NCI-H526 (cell line): Measurements from ENCODE around the gene POLN.
"Not testable (repeated sequence)": the region's sequence is repeated elsewhere in the genome, so short reads cannot be mapped to it uniquely, and the experiment has no call there.

ENCODE experiments used
- DNase-seq, 2 experiments: peaks; one replicate each; lab custom pipeline; 2025; lab: John Stamatoyannopoulos, UW

The POLN gene

DNA sequence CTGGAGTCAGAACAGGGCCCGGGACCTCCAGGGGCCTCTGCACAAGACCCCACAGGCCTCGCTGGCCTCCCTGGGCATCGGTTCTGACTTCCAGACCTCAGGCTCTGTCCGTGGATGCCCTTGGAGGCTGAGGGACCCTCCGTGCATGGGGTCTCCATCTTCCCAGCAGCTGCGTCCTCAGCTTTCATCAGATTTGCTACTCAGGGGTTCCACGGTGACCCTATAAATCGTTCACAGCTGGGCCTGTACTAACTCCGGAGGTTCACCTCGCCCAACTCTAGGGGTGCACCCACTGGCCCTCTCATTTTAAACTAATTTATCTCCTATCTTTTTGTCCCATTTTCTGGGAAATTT lies 33.1 kb upstream of the POLN start:
- DNase-seq = not testable (repeated sequence)

DNA sequence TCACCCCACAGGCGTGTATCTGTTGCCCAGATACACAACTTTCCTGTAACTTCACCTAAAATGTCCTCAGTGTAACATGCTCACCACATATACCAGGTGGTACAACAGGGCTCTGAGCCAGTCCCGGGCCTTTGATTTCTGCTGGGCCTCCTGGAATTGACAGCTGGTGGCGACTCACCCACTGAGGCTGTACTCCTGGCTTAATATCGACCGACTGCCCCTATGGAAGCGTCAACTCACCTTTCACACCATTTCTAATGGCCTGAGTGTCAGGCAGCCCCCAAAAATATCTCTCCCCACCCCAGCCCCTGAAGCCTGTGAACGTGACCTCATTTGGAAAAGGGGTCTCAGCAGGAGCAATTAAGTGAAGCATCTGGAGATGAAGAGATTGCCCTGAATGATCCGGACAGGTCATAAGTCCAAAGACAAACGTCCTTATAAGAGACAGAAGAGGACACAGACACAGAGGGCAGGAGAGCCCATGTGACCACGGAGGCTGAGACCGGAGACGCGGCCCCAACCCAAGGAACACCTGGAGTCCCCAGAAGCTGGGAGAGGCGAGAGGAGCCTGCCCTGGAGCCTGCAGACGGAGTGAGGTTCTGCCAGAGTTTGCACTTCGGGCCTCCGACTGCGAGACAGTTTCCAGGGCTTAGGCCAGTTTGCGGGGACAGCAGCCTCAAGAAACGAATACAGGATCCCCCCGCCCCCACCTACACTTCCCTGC lies 32.6 kb upstream of the POLN start:
- no peak for DNase-seq

DNA sequence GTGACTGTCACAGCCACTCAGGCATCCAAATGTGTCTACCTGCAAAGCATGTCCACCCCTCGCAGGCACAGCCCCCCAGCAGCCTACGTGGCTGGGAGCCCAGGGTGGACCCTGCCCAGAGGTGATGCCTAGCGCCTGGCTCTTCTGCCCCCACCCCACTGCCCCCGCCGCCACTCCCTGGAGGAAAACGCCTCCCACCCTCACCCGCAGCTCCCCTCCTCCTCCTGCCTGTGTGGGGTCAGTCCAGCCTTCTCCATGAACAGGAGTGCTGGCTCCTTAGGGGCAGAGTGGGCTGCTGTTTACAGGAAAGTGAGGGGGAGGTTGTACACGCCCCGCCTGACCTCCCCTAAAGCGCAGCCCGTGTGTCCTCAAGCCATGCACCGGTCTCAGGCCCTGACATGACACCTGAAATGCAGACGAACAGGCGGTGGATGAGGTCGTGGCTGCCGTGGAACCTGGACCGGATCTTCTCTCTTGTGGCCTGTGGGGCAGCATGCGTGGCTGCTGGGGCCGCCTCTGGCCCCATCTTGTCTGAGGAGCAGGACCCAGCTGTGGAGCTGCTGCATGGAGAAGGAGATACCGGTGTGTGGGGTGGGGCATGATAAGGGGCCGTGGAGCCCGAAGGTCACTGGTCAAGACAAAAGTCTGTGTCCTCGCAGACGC lies 31.9 kb upstream of the POLN start:
- DNase-seq = no peak

DNA sequence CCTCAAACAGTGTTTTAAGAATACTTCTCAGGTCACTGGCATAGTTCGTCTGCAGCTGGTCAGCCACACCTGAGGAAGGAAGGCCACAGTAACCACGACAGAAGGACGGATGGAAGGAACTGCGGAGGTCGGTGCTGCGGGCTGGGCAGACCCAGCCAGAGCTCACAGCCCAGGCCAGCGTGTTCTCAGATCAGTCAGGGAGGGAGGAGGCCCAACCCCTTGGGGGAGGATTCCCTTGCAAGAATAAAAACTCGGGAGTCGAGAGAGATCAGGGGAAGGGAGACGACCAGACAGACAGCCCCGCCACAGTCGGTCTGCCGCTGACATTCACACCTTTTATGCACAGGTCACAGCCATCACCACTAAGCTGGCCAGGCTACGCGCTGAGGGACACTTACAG lies 31.3 kb upstream of the POLN start:
- DNase-seq = no peak

DNA sequence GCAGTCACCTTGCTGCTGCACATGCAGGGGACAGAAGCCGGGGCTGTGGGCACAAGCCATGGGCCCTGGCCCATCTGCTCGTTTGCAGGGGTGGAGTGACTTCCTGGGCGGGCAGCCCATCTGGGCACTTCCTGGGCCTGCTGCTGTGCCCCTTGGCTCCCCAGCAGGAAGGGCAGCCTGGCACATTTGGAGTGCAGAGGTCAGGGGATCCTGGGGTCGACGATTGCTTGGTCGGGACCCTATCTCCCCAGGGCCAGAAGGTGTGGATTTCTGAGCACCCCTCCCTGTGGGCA lies 30.9 kb upstream of the POLN start:
- DNase-seq = no peak

DNA sequence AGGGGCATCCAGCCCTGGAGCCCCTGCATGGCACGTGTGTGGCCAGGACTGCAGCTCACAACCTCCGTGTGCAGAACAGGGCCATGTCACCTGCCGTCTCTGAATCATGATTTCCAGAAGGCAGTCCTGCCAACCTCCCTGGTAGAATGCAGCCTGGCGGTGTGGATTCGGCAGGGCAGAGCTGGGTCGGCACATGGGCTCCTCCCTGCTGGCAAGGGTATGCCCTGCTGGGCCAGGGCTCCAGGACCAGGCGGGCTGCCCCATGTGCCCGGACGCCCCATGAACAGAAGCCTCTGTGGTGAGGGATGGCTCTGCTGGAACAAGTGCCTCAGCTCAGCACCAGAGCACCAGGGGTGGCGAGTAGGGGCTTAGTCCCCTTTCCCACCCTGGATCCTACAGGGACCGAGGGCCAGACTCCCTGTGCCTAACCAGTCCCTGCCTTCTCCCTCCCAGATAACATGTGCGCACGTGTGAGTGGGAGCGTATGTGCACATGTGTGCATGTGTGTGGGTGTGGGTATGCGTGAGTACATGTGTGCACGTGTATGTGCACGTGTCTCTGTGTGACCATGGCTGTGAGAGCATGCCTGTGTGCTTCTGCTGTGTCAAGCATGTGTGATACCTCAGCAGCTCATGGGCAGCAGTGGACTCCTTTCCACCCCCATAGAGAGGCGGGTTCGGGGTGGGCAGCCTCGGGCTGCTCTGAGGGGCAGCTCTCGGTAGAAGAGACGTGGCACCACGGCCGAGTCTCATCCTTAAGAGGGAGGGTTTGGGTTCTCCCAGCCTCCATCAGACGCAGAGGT lies 30.3 kb upstream of the POLN start:
- no peak for DNase-seq

DNA sequence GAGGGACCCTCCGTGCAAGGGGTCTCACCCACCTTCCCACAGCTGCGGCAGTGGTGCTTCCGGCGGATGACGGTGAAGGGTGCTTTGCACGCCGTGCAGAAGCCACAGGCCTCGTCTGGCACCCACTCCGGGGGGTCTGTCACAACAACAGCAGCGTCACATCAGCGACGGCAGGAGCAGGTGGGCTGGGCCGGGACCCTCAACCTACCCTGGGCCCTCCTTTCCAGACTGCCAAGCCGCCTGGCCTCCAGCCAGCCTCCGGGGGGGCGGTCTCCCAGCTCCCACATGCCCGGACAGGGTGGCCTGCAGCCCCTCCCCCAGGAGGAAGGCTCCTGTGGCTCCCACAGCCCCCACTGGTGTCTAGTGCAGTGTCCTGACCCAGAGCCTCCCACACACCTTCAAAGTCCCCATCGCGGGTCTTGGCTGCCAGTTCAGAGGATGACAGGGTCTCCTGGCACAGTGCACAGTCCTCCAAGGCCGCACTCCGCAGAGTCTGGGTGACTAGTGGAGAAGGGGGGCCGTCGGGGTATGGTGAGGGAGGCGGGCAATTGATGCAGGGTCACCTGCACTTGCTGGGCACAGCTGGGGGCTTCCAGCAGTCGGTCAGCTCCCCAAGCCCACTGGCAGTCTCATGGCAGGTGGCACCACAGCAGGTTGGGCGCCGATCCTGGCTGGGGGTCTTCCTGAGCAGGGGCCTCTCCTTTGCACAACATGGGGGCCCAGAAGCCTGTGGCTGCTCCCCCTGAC lies 29.5 kb upstream of the POLN start:
- DNase-seq = no peak

DNA sequence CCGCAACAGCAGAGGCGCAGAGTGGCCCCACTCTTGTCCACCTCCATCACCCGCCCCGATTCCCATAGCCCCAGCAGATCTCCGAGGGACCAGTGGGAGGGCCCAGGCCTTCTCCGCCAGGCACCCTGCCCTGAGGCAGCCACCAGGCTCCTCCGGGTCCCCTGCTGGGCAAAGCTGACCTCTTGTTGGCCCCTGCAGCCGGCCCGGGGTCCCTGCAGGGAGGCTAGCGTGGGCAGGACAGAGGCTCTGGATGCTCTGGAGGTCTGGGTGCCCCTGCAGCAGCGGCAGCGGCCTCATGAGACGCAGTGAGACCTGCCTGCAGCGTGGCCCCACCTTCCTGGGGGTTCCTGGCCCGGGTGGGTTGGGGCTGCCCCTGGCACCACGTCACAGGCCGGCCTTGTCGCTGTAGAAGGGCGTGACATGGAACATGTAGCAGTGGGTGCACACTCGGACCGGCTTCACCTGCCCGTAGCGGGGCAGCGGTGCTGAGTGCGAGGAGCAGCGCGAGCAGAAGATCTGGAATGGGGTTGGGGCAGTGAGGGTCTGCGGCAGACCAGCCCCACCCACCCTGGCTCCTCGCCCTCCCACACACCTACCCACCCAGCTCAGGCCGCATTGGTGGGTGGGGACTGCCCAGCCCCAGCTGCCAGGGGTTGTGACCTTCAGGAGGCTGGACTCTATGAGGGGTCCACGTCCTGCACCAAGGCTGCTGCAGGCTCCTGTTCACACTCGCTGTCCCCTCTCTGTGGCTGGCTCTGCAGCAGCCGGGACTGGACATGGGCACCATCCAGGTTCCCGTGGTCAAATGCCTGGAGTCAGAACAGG lies 28.6 kb upstream of the POLN start:
- no peak for DNase-seq

DNA sequence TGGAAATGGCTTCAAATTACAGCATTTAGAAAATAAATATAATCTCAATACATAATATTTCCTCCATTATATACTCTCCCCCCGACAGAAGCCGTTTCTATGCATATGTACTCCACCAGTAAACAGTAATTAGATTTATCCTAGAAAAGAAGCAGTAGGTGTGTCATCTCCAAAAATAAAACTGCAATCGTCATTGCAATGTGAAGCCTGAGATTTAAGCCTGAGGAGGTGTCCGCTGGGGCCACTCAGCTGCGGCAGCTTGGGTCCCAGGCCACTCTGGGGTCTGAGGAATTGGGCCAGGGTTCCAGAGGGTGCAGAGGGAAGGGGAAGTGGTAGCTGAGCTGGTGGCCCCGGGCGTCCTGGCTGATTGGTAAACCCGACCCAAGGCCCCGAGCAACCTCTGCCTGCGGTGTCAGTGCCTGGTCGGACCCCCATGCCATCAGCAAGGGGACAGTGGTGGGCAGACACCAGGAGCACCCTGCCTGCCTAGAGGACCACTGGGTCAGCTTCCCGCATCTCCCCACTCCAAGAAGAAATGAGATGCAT lies 27.8 kb upstream of the POLN start:
- DNase-seq = no peak

DNA sequence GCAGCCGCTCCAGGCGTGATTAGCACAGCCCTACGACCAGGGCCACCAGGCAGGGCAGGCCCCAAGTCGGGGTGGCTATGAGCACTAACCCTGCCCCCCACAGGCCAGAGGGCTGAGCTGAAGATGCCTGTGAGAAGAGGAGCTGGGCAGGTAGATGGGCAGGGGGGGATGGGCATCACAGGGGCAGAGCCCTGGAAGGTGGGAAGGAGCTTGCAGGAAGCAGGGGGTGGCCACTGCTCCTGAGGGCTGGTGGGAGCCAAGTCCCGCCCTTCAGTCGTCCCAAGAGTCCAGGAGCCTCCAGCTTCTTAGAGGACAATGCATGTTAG lies 27.2 kb upstream of the POLN start:
- DNase-seq = no peak

DNA sequence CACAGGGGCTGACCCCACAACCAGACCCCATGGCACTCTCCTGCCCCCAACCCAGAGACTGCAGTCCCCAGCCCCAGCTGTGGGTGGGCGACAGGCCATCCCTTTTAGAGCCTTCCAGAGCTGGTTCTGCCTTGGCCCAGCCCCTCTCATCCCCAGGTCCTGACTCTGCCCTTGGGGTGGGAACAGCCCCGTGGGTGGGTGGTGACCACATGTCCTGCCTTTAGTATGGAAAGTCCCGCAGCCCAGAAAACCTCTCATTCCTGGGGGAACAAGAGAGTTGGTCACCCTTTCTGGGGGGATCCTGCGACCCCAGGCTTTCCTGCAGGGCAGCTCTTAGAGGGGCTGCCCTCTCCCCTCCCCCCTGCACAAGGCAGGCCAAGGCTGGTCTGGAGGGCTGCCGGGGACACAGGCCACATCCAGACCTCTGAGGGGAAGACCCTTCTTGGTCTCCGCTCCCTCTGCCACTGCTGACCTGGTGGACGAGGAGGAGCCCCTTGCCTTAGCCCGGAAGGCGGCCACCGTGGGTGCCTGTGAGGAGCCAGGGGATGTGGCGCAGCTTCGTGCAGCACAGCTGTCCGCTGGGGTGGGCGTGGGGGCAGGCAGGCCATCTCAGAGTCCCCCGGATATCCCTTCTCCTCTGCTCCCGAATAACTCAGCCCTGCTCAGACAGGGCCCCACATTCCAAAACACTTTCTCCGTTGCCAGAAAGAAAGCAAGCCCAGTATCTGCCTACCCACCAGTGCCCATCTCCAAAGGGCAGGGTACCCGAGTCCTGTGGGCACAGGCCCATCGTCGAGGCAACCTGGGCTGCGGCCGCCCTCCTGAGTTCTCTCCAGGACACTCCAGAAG lies 26.7 kb upstream of the POLN start:
- no peak for DNase-seq

DNA sequence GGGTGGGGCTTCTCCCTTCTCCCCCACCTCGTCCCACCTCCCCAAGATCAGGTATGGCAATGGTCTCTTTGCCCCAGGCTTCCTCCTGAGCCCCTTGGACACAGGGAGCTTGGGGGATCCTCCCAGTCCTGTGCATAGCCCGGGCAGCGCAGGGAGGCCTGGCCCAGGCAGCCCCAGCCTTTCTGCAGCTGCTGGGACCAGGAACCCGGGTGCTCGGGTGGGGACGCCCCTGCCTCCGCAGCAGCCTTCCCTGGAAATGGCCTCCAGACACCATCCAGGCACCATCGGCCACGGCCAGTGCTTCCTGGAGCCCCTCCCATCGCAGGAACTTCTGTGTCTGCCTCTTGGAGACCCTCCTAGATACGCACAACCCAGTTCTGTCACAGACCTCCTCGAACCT lies 25.9 kb upstream of the POLN start:
- DNase-seq = no peak

DNA sequence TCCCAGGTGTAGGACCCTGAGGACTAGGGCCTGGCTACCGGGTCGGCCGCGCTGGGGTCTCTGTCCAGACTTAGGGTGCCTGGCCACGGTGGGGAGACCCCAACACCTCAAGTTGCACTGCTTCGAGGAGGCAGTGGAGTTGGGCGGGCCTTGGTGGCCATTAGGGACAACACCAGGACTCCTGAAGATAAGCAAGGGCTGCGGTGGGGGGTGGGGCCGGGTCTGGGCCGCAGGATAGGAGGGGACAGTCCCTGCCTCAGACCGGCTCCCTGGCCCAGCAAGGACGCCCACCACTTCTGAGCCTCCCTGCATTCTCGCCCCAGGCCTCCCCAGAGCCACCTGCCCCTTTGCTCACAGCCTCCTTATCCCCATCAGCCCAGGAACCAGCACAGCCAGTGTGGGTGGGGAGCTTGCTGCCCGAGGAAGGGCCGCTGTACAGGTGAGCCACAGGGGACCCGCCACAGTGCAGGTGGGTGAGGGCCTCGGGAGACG lies 25.4 kb upstream of the POLN start:
- no peak for DNase-seq

DNA sequence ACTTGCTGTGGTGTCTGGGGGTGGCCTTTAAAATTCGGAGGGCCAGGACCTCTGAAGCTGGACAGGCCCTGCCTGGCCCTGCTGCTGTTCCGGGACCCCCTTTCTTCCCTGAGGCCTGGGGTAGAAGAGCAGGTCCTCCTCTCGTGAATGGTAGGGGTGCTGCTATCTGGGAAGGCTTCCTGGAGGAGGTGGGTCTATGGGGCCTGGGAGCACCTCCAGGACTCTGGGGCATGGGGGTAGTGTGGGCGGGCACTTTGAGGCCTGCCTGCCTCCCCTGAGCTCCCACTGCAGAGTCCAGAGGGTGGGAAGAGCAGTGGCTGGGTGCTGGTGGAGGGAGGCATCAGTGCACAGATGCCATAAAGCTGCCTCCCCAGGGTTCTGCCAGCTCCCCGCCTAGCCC lies 24.9 kb upstream of the POLN start:
- no peak for DNase-seq

DNA sequence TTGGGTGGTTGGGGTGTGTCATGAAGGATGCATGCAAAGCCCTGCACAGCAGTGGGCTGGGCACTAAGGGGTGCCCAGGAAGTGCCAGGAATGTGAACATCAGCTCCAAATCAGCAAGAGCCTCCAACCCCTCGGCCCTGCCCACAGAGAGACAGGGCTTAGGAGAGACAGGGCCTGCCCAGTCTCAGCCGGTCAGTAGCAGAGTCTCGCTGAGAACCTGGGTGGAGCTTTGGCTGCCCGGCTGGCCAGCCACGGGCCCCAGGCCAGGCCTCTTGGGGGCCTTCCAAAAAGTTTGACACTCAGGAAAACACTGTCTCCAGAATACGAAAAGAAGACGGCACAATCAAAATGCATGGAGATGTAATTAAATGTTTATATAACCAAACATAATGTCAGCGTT lies 24.3 kb upstream of the POLN start:
- DNase-seq = no peak

DNA sequence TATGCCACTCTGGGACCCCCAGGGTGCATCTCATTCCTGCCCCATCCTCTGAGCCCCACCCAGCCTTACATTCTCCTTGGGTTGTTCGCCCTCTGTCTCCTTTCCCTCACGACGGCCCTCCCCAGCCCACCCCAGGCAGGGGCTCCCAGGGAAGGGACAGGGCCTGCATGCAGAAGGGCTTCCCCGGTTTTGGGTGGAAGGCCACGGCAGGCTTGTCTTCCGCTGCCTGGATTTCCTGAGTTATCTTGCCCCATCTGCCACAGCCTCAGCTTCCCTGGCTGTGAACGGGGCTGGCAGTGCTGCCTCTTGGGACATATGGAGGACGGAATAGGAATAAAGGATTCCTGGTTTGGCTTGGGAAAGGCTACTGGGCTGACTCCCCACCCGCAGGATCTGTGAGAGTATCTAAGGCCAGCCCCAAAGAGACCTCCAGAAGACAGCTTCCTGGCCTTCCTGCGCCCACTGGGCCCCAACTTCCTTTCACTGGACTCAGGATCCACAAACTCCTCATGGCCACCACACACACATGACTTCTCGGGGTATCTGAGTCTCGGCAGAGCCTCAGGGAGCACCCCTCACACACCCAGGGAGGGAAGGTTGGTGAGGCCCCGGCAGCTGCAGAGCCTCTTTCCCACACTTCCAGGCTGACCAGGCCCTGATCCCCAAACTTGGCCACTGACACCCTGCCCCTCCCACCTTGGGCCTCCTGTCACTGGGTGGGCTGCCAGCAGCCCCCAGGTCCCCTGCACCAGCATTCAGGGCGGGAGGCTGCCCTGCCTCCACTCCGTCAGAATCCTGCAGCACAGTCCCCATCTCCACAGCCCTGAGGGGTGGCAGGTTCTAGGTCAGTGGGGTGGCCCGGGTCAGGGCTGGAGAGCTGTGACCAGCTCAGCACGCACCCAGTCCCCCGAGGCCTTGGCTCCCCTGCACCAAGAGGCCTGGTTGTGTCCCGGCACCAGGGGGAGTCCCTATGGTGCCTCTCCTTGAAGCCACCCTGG lies 23.5 kb upstream of the POLN start:
- no peak for DNase-seq

DNA sequence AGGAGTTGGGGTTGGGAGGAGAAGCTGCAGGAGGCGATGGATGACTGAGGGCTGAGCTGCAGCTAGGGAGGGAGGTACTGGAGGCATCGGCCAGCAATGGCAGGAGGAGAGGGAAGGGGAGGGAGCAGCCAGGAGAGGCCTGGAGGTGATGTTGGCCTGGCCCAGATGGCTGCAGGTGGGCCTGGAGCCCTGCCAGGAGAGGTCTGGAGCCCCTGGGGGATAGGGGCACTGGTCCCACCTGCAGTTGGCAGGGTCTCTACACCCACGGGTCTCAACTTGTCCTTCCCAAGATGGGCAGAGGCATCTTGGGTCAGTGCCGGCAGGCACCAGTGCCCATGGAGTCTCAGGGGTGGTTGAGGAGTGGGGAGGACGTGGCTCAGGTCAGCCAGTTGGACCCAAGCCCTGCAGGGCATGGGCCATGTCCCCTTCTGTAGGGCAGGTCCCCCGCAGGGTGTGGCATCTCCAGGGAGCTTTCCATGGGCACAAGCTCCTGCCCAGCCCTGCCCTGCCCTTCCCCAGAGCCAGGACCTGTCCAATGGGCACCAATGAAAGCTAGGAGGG lies 22.6 kb upstream of the POLN start:
- DNase-seq = no peak

DNA sequence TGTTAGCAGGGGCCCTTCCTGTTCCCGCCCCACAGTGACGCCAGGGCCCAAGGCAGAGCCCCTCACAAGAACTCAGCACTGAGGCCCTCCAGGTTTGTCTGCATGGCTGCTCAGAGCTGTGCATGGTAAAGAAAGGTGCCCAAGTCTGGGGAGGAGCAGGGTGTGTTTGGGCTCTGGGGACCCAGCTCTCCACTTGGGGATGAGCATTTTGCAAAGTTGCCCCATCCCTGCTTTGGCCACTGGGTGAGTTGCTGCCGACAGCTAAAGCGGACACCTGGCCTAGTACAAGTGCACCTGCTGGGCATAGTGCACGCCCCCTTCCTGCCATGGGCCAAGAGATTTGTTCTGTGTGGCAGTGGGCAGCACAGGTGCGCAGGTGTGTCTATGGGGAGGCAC lies 22.0 kb upstream of the POLN start:
- DNase-seq = peak in 1 of 2 experiments; percentile 21

DNA sequence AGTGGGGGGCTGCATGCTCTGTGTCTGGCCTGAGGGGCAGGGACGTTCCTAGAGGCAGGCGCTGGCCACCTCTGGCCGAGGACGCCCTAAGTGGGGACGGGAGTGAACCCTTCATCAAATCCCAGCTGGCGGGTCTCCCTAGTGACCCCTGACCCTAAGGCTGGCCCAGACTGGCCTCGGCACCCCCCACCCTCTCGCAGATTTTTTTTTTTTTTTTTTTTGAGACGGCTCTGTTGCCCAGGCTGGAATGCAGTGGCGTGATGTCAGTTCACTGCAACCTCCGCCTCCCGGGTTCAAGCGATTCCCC lies 21.0 kb upstream of the POLN start:
- DNase-seq = no peak
